IMR-90 (cell line): Measurements from ENCODE around the gene MEIG1. TPM values are rescaled to one million over a fixed set of nuclear protein-coding genes. Genes with fewer than 3 reads are reported as not detected.

Experiments
- ATAC-seq: fragments of 200-7000 bp; cut with Tn5 transposase; 2 replicates; pipeline ENCODE4 v1.9.1; 2020; ENCODE audit warnings: low read depth, mild to moderate bottlenecking, moderate library complexity
- BruUV-seq: library from RNA; stranded (reverse); fragments of 400-500 nt; replicated peaks from 2 replicates; lab custom pipeline; 2021; lab: Mats Ljungman, UMichigan
- CTCF ChIA-PET: fragments of 300-600 bp; formaldehyde crosslinking; extraction: SDS; loops from one replicate; lab custom pipeline; 2021; ENCODE audit warnings: antibody characterized with exemption; lab: Yijun Ruan, JAX
- POLR2A ChIA-PET: fragments of 300-600 bp; sonication (Branson Sonifier 250); formaldehyde crosslinking; loops from one replicate; lab custom pipeline; 2022; ENCODE audit warnings: antibody characterized with exemption; ENCODE audit not compliant: unreplicated experiment; lab: Charles Lee
- DNase-seq: peaks from one replicate; pipeline ENCODE4 v3.0.0; 2013
- H2AFZ ChIP-seq: replicated peaks from 2 replicates; pipeline ENCODE3; 2013; ENCODE audit warnings: low read length, mild to moderate bottlenecking; ENCODE audit not compliant: poor library complexity
- H2AK5ac ChIP-seq: 2 replicates; pipeline ENCODE4 v1.6.1; 2013; ENCODE audit warnings: low read depth, low read length, inconsistent platforms
- H2AK9ac ChIP-seq: replicated peaks from 2 replicates; pipeline ENCODE3; 2013; ENCODE audit warnings: mild to moderate bottlenecking, low read depth, low read length, moderate library complexity; ENCODE audit not compliant: poor library complexity
- H2BK120ac ChIP-seq: 2 replicates; pipeline ENCODE4 v1.6.1; 2013; ENCODE audit warnings: low read depth, low read length, inconsistent platforms
- H2BK15ac ChIP-seq: 3 replicates; pipeline ENCODE4 v1.6.1; 2013; ENCODE audit warnings: low read depth, low read length, inconsistent platforms
- H2BK20ac ChIP-seq: 2 replicates; pipeline ENCODE4 v1.6.1; 2013; ENCODE audit warnings: low read depth, mild to moderate bottlenecking, inconsistent platforms, low read length, moderate library complexity
- H2BK5ac ChIP-seq: 2 replicates; pipeline ENCODE4 v1.6.1; 2013; ENCODE audit warnings: mild to moderate bottlenecking, low read depth, low read length, inconsistent platforms; ENCODE audit not compliant: poor library complexity, severe bottlenecking
- H3K14ac ChIP-seq: replicated peaks from 2 replicates; pipeline ENCODE4 v1.6.1; 2013; ENCODE audit warnings: low read depth, low read length, inconsistent platforms
- H3K18ac ChIP-seq: 2 replicates; pipeline ENCODE4 v1.6.1; 2013; ENCODE audit warnings: low read depth, low read length, control low read depth
- H3K23ac ChIP-seq: 2 replicates; pipeline ENCODE4 v1.6.1; 2013; ENCODE audit warnings: low read depth, low read length, inconsistent platforms
- H3K27ac ChIP-seq: 2 replicates; pipeline ENCODE4 v1.5.1; 2013; ENCODE audit warnings: mild to moderate bottlenecking, control low read depth, low read length; ENCODE audit not compliant: insufficient read depth
- H3K27me3 ChIP-seq: 2 replicates; pipeline ENCODE4 v1.6.1; 2013; ENCODE audit warnings: low read length; ENCODE audit not compliant: control insufficient read depth, insufficient read depth
- H3K36me3 ChIP-seq: 2 replicates; pipeline ENCODE4 v1.6.1; 2013; ENCODE audit warnings: low read length, mixed read lengths; ENCODE audit not compliant: control insufficient read depth, insufficient read depth
- H3K4ac ChIP-seq: 2 replicates; pipeline ENCODE4 v1.6.1; 2013; ENCODE audit warnings: low read depth, low read length, inconsistent platforms
- H3K4me1 ChIP-seq: 2 replicates; pipeline ENCODE4 v1.6.1; 2013; ENCODE audit warnings: low read length, mixed read lengths; ENCODE audit not compliant: control insufficient read depth, insufficient read depth
- H3K4me2 ChIP-seq: 2 replicates; pipeline ENCODE4 v1.6.1; 2013; ENCODE audit warnings: low read depth, mild to moderate bottlenecking, control low read depth, low read length, moderate library complexity
- H3K4me3 ChIP-seq: 2 replicates; pipeline ENCODE4 v1.5.1; 2013; ENCODE audit warnings: low read depth, mild to moderate bottlenecking, control low read depth, low read length, moderate library complexity; ENCODE audit not compliant: insufficient read depth
- H3K56ac ChIP-seq: 2 replicates; pipeline ENCODE4 v1.6.1; 2013; ENCODE audit warnings: low read length, inconsistent platforms; ENCODE audit not compliant: insufficient read depth; ENCODE audit errors: extremely low read depth
- H3K79me1 ChIP-seq, 2 experiments: 2 replicates each; pipeline ENCODE4 v1.6.1; 2013; ENCODE audit warnings: low read length in 2 of 2, inconsistent platforms in 1 of 2, low read depth in 1 of 2
- H3K9ac ChIP-seq: 2 replicates; pipeline ENCODE4 v1.6.1; 2013; ENCODE audit warnings: low read depth, low read length, control low read depth
- H3K9me1 ChIP-seq: 2 replicates; pipeline ENCODE4 v1.6.1; 2013; ENCODE audit warnings: low read length, inconsistent platforms; ENCODE audit not compliant: insufficient read depth
- H3K9me3 ChIP-seq: 2 replicates; pipeline ENCODE4 v1.6.1; 2013; ENCODE audit warnings: low read length; ENCODE audit not compliant: control insufficient read depth, insufficient read depth
- H4K20me1 ChIP-seq: 2 replicates; pipeline ENCODE4 v1.6.1; 2013; ENCODE audit warnings: low read length, inconsistent platforms; ENCODE audit not compliant: insufficient read depth
- H4K5ac ChIP-seq: 2 replicates; pipeline ENCODE4 v1.6.1; 2013; ENCODE audit warnings: mild to moderate bottlenecking, low read depth, low read length, control low read depth
- H4K8ac ChIP-seq, 2 experiments: 2 replicates each; pipeline ENCODE4 v1.6.1; 2013; ENCODE audit warnings: low read depth in 2 of 2, low read length in 2 of 2, control low read depth in 1 of 2, inconsistent platforms in 1 of 2
- H4K91ac ChIP-seq: 2 replicates; pipeline ENCODE4 v1.6.1; 2013; ENCODE audit warnings: low read depth, low read length, inconsistent platforms; ENCODE audit not compliant: insufficient read depth
- RAD21 ChIP-seq: IDR thresholded peaks from 2 replicates; pipeline ENCODE4 v1.6.1; 2012; ENCODE audit warnings: low read length, improper control_type of control experiment
- whole genome bisulfite sequencing, 2 experiments: methylation state at CpG; one replicate each; pipeline versions ENCODE4 v1.1.5 to v1.1.7; 2013; ENCODE audit warnings: missing lambda C conversion rate in 2 of 2; ENCODE audit not compliant: insufficient read length in 1 of 2; ENCODE audit errors: extremely low coverage in 2 of 2; 5-methylcytosine and 5-hydroxymethylcytosine counted together
- dilution Hi-C: fragments of 300-500 bp; cut with HindIII; formaldehyde crosslinking; loops from one replicate; pipeline ENCODE4 v1.14.3; 2018; ENCODE audit warnings: low sequenced_read_pairs; ENCODE audit not compliant: unreplicated experiment
- in situ Hi-C: fragments of 300-500 bp; cut with MboI; formaldehyde crosslinking; loops from 3 replicates; pipeline ENCODE4 v1.14.3; 2019; ENCODE audit warnings: low sequenced_read_pairs, inconsistent platforms, mixed read lengths
- intact Hi-C: fragments of 100-400 bp; cut with micrococcal nuclease; formaldehyde crosslinking; loops from 2 replicates; pipeline ENCODE4 v1.10.0; 2022
- polyA plus RNA-seq, 3 experiments: library from polyadenylated mRNA; depleted of rRNA; stranded (reverse); fragments of >200 nt; gene quantifications; 2 replicates each; pipeline ENCODE4 v1.2.3, GENCODE V29; 2012; ENCODE audit warnings: low replicate concordance in 1 of 3
- total RNA-seq: library from RNA; depleted of rRNA; stranded (reverse); fragments of >200 nt; gene quantifications from 2 replicates; pipeline ENCODE4 v1.2.3, GENCODE V29; 2012
- TF ChIP-seq, protein P1 (sequence below): conservative IDR thresholded peaks from 2 replicates; pipeline ENCODE4 v1.5.1; 2012; ENCODE audit warnings: mild to moderate bottlenecking, low read depth, low read length, improper control_type of control experiment
- TF ChIP-seq, protein P2 (sequence below): fragments of 150-350 bp; IDR thresholded peaks from 2 replicates; pipeline ENCODE4 v1.6.1; 2016; ENCODE audit warnings: low read depth, mild to moderate bottlenecking, low read length, moderate library complexity, borderline replicate concordance

MEIG1 gene
- total and polyA plus RNA-seq, 2 of the 4 experiments (the other 2 are of a cell fraction), result not detected

DNA sequence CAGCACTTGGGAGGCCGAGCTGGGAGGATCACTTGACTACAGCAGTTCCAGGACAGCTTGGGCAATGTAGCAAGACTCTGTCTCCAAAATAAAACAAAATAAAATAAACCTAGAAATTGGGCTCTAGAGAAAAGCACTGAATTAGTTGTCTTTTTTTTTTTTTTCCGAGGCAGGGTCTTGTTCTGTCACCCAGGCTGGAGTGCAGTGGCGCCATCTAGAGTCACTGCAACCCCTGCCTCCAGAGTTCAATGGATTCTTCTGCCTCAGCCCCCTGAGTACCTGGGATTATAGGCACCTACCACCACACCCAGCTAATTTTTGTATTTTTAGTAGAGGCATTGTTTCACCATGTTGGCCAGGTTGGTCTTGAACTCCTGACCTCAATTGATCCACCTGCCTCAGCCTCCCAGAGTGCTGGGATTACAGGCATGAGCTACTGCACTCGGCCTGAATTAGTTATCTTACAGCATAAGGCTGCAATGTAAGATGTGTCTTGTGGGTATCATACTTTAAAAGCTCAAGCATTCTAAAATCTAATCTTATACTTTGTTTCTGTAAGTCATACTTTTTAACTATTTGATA, 12.8 kb downstream of the MEIG1 start:
- ATAC-seq (peak; percentile 40; the same call in 1 of the 2 replicates), DNase-seq (no peak)
- Histone ChIP-seq H3K14ac (no peak overlapping the region), H2AK5ac (no peak overlapping the region), H3K27me3 (peaks cover 5% of the 10 kb centered on the region), H2BK5ac (no peak overlapping the region), H4K91ac (no peak overlapping the region), H3K4me1 (no peaks in the 10 kb centered on the region), H3K9me3 (no peaks in the 10 kb centered on the region), H4K20me1 (no peaks in the 10 kb centered on the region), H4K8ac (no peak overlapping the region), H3K9me1 (no peaks in the 10 kb centered on the region), H3K9ac (no peak overlapping the region), H2BK120ac (no peak overlapping the region), H3K18ac (no peak overlapping the region), H3K23ac (no peak overlapping the region), H3K36me3 (no peaks in the 10 kb centered on the region), H3K4me2 (no peak overlapping the region), H3K56ac (no peak overlapping the region), H3K79me1 (no peaks in the 10 kb centered on the region), H3K4ac (no peak overlapping the region), H2BK15ac (no peak overlapping the region), H4K5ac (no peak overlapping the region), H2AK9ac (no peak overlapping the region), H2BK20ac (no peak overlapping the region), H3K4me3 (no peak overlapping the region), H3K27ac (no peak overlapping the region), H2AFZ (peak overlapping the region; percentile 49)
- dilution Hi-C loops (no loop called here), intact Hi-C loops (no loop called here), in situ Hi-C loops (no loop called here)
- WGBS, 2 experiments, result no CpG with 5 or more reads among the region's 4 CpGs
- ChIA-PET CTCF (interaction anchor here (0.6 to 0.7 kb wide), 3 partner anchors 22 to 91 kb away, joined by 3 to 8 read pairs (median 3); no protein-coding TSS in a partner anchor), POLR2A (no interaction called here)
- no TSS peak for BruUV-seq
- TF ChIP-seq, protein P1, sequence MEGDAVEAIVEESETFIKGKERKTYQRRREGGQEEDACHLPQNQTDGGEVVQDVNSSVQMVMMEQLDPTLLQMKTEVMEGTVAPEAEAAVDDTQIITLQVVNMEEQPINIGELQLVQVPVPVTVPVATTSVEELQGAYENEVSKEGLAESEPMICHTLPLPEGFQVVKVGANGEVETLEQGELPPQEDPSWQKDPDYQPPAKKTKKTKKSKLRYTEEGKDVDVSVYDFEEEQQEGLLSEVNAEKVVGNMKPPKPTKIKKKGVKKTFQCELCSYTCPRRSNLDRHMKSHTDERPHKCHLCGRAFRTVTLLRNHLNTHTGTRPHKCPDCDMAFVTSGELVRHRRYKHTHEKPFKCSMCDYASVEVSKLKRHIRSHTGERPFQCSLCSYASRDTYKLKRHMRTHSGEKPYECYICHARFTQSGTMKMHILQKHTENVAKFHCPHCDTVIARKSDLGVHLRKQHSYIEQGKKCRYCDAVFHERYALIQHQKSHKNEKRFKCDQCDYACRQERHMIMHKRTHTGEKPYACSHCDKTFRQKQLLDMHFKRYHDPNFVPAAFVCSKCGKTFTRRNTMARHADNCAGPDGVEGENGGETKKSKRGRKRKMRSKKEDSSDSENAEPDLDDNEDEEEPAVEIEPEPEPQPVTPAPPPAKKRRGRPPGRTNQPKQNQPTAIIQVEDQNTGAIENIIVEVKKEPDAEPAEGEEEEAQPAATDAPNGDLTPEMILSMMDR, result peak; percentile 39
- peak; percentile 42 for TF ChIP-seq RAD21
- TF ChIP-seq, protein P2, sequence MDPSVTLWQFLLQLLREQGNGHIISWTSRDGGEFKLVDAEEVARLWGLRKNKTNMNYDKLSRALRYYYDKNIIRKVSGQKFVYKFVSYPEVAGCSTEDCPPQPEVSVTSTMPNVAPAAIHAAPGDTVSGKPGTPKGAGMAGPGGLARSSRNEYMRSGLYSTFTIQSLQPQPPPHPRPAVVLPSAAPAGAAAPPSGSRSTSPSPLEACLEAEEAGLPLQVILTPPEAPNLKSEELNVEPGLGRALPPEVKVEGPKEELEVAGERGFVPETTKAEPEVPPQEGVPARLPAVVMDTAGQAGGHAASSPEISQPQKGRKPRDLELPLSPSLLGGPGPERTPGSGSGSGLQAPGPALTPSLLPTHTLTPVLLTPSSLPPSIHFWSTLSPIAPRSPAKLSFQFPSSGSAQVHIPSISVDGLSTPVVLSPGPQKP, result no peak
